HEK293 (cell line): Measurements from ENCODE around the gene ELL3.

ENCODE experiments used
- CTCF ChIP-seq: fragments of 450-650 bp; formaldehyde crosslinking; IDR thresholded peaks from 2 replicates; pipeline ENCODE4 v1.5.1; 2016; ENCODE audit warnings: missing biosample characterization, missing genetic modification characterization
- HIC1 ChIP-seq: fragments of 450-650 bp; formaldehyde crosslinking; IDR thresholded peaks from 2 replicates; pipeline ENCODE4 v1.5.1; 2016; ENCODE audit warnings: missing biosample characterization, missing genetic modification characterization
- OVOL3 ChIP-seq: fragments of 450-650 bp; formaldehyde crosslinking; IDR thresholded peaks from 2 replicates; pipeline ENCODE4 v1.5.1; 2016; ENCODE audit warnings: missing biosample characterization, missing genetic modification characterization
- ZNF274 ChIP-seq, 2 experiments: fragments of 200-500 bp in 1 of 2; fragments of 450-650 bp in 1 of 2; sonication (Bioruptor generic) in 1 of 2; formaldehyde crosslinking in 1 of 2; IDR thresholded peaks; 2 replicates each; pipeline versions ENCODE4 v1.5.1 to v1.6.1; 2014 to 2016; ENCODE audit warnings: borderline replicate concordance in 1 of 2, inconsistent platforms in 1 of 2, low read length in 1 of 2, missing biosample characterization in 1 of 2, missing genetic modification characterization in 1 of 2
- ZNF311 ChIP-seq: fragments of 450-650 bp; formaldehyde crosslinking; IDR thresholded peaks from 2 replicates; pipeline ENCODE4 v1.5.1; 2017; ENCODE audit warnings: missing biosample characterization, missing genetic modification characterization, borderline replicate concordance
- ZNF341 ChIP-seq: fragments of 450-650 bp; formaldehyde crosslinking; IDR thresholded peaks from 2 replicates; pipeline ENCODE4; 2016; ENCODE audit warnings: low read depth, missing biosample characterization, missing genetic modification characterization
- ZNF791 ChIP-seq: fragments of 450-650 bp; formaldehyde crosslinking; IDR thresholded peaks from 2 replicates; pipeline ENCODE4 v1.5.1; 2016; ENCODE audit warnings: missing biosample characterization, missing genetic modification characterization

GRCh38 chr15:43777267-43777914 is 625 bp upstream of the ELL3 start:
- TF ChIP-seq CTCF (tag by site-specific recombination) (peak; percentile 87), OVOL3 (tag by site-specific recombination) (no peak), ZNF274 (IDR thresholded peaks at IDR 0.05; ENCODE audit: low read length) (no peak), ZNF274 (tag by site-specific recombination; IDR thresholded peaks at IDR 0.05; ENCODE audit: borderline replicate concordance) (no peak), HIC1 (tag by site-specific recombination) (peak; percentile 94), ZNF311 (no peak), ZNF791 (tag by site-specific recombination) (no peak), ZNF341 (tag by site-specific recombination) (peak; percentile 64)
